Thyroid gland (tissue), 4 donors: ENCODE data around the gene SCN1B.

Experiments used
- CTCF ChIP-seq, 6 experiments: fragments of 200-600 bp in 3 of 6; fragments of 450-650 bp in 3 of 6; sonication (generic) in 3 of 6; IDR thresholded peaks; one replicate each; pipeline ENCODE4 v1.5.1; 2016 to 2019; ENCODE audit warnings: antibody characterized with exemption in 6 of 6, mild to moderate bottlenecking in 2 of 6, inconsistent platforms in 1 of 6, moderate library complexity in 1 of 6
- POLR2A ChIP-seq, 2 donors: fragments of 450-650 bp; IDR thresholded peaks; one replicate each; pipeline ENCODE4 v1.6.1; 2017; ENCODE audit warnings: antibody characterized with exemption in 2 of 2, mild to moderate bottlenecking in 2 of 2, moderate library complexity in 1 of 2

GRCh38 chr19:34985249-34986022, 44.8 kb upstream of the SCN1B start:
- TF ChIP-seq POLR2A (IDR thresholded peaks at IDR 0.05) = no peak
- no peak for TF ChIP-seq CTCF (IDR thresholded peaks at IDR 0.05)
